GM19240 (cell line): ENCODE results near the gene TNPO2.
"Not testable (repeated sequence)": the region's sequence is repeated elsewhere in the genome, so short reads cannot be mapped to it uniquely, and the experiment has no call there.

Source experiments
- DNase-seq: peaks from one replicate; pipeline ENCODE4 v3.0.0; 2011; ENCODE audit warnings: low spot score; ENCODE audit not compliant: insufficient read length

The TNPO2 gene

GRCh38 chr19:12678039-12678438 is 45.7 kb downstream of the TNPO2 start:
- DNase-seq = not testable (repeated sequence)

- no peak for DNase-seq
These were observed 46.8 kb downstream of the TNPO2 start for GRCh38 chr19:12676928-12677327.

DNA sequence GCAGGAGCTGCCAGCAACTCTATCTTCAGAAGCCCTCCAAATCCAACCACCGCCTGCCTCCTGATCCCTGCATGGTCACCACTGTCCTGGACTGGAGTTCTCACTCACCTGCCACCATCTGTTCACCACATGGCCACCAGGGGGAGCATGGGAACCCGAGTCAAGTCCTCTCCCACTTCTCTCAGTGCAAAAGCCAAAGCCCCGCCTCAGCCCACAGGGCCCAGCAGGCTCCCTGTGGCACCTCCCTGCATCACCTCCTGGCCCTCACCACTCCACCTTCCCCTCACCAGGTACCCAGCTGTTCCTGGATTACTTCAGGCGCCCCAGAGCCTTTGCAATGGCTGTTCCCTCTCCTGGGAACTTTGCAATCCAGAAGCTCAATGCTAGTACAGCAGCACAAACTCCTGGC is 47.3 kb downstream of the TNPO2 start:
- no peak for DNase-seq

- no peak for DNase-seq
These were observed 47.8 kb downstream of the TNPO2 start for GRCh38 chr19:12675940-12676339.

DNA sequence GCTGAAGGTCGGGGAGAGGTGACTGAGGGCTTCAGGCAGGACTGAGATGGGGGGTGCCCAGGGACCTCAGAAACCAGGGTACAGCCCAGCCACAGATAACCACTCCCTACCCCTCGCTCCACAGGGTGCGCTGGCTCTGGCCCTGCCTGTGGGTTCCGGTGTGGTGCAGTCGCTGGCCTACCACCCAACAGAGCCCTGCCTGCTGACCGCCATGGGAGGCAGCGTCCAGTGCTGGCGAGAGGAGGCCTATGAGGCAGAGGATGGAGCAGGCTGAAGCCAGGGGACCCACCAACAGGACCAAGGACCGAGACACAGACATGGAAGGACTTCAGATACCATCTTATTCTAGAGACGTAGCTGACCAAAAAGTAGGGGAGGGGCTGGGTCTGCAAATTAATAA is 48.3 kb downstream of the TNPO2 start:
- no peak for DNase-seq

DNA sequence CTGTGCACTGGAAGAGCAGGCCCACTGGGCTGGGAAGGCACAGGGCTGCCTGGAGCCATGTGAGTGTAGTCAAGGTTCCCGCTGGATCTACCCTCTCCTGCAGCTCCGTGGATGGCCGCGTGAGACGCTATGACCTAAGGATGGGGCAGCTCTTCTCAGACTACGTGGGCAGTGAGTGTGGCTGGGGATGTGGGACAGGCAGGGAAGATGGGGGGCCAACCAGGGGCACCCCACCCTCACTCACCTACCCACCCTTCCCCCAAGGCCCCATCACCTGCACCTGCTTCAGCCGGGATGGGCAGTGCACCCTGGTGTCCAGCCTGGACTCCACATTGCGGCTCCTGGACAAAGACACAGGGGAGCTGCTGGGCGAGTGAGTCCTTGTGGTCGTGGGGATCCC is 51.0 kb downstream of the TNPO2 start:
- DNase-seq = no peak

DNA sequence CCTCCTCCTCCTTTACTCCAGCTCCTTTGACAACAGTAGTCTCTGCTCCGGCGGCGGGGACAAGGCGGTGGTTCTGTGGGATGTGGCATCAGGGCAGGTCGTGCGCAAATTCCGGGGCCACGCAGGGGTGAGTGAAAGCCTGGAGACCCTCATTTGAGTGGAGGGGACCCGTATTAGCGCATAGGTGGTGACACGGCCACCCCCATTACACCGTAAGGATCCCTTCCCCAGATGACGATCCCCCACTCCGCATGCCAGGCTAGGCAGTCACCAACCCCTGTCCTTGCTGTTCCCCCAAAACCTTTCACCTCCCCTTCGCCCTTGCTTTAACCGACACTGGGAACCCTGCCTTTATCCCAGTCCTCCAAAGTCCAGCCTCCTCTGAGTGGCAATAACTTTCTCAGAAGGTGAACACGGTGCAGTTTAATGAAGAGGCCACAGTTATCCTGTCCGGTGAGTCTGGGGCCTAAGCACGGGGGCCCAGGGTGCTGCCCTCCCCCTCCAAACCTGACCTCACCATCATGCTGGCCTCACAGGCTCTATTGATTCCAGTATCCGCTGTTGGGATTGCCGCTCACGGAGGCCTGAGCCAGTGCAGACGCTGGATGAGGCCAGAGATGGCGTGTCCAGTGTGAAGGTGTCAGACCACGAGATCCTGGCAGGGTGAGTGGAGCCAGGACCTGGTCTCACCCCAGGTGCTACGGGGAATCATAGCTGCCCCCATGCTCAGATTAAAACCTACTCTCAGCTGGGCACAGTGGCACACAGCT is 53.4 kb downstream of the TNPO2 start:
- no peak for DNase-seq

DNA sequence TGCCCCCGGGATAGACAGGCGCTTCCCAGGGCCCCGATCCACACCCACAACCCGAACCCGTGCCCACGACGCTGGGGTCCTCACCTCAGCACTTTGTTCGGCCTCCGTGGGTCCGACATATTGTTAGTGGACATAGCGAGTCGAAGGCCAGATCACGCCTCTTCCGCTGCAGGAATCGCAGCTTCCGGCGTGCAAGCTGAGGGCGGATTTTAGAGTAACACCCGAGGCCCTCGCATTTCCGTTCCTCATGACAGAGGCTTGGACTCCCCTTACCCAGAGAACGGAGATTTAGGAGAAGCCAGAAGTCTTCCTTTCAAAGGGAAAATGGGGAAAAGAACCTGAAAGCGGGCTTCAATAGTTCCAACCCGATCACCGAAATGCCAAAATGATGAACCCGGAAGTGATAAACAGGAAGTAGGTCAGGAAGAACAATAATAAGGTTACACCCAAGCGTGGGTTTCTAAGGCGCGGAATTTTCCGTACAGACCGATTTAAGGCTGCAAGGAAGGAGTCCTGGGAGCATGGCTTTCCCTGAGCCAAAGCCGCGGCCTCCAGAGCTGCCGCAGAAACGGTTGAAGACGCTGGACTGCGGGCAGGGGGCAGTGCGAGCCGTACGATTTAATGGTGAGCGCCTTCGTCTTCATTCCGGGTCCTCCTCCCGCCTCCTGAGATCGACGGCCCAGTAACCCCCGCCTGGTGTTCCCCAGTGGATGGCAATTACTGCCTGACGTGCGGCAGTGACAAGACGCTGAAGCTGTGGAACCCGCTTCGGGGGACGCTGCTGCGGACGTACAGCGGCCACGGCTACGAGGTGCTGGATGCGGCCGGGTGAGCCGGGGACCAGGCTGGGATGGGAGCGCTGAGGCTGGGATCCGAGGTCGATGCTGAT is 54.2 kb downstream of the TNPO2 start:
- DNase-seq = no peak

GRCh38 chr19:12668932-12669269 is 54.8 kb downstream of the TNPO2 start:
- DNase-seq = no peak

- DNase-seq = no peak
These were observed 55.4 kb downstream of the TNPO2 start for GRCh38 chr19:12668346-12668745.

GRCh38 chr19:12667731-12668302 is 55.9 kb downstream of the TNPO2 start:
- DNase-seq = no peak

GRCh38 chr19:12666265-12667048 is 57.3 kb downstream of the TNPO2 start, which contains the start of the genes MAN2B1 and WDR83:
TSS of gene MAN2B1 (minus strand) at chr19:12666742. CDS start at chr19:12666701, 41 bp downstream.
TSS of gene WDR83 (plus strand) at chr19:12666807. CDS start at chr19:12669791, 2,984 bp downstream.
- DNase-seq = peak; percentile 80

GRCh38 chr19:12665671-12666264 is 58.0 kb downstream of the TNPO2 start:
- DNase-seq = no peak

GRCh38 chr19:12665281-12665573 is 58.5 kb downstream of the TNPO2 start:
- DNase-seq = no peak

GRCh38 chr19:12664406-12665280 is 59.1 kb downstream of the TNPO2 start:
- no peak for DNase-seq

DNA sequence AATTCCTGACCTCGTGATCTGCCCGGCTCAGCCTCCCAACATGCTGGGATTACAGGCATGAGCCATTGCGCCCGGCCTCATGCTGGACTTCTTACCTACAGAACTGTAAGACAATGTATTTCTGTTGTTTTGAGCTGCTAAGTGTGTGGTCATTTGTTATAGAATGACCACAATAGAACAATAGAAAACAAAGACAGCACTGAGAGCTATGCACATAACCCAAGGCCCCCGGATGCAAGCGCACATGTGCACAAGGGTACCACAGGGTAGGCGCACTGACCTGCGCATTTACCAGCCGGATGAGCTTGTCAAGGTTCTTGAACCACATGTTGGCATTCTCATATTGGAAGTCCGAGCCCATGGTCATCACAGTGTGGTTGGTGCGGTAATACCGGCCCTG is 62.8 kb downstream of the TNPO2 start:
- DNase-seq = no peak

GRCh38 chr19:12657966-12658365 is 65.8 kb downstream of the TNPO2 start:
- no peak for DNase-seq

DNA sequence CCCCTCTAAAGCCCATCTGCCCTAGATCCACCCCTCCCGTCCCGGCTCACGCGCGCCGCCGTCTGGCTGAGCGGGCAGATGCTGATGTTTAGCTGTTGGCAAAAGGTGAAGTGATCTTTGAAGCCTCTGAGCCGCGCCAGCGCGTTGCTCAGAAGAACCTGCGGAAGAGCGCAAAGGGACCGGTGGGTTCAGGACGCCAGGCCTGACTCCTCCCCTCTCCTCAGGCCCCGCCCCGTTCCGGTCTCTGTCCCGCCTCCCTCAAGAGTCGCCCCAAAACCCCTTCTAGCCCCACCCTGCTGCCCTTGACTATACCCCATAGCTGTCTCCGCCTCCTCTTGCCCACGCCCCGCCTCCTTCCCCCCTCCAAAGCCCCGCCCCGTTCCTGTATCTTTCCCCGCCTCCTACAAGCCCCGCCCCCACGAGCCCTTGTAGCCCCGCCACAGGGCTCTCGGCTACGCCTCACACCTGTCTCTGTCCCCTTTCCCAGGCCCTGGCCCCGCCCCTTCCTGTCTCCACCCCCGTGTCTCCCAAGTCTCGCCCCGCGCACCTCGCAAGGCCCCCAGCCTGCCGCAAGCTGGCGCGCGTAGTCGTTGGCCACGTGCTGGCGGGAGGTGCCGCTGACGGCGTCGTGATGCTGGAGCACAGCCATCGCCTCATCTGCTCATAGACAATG is 66.7 kb downstream of the TNPO2 start:
- DNase-seq = no peak

GRCh38 chr19:12655546-12655945 is 68.2 kb downstream of the TNPO2 start:
- DNase-seq = no peak

- DNase-seq = no peak
These were observed 71.5 kb downstream of the TNPO2 start for GRCh38 chr19:12652219-12652618.
